ENCODE data around the gene OR6X1.

DNA sequence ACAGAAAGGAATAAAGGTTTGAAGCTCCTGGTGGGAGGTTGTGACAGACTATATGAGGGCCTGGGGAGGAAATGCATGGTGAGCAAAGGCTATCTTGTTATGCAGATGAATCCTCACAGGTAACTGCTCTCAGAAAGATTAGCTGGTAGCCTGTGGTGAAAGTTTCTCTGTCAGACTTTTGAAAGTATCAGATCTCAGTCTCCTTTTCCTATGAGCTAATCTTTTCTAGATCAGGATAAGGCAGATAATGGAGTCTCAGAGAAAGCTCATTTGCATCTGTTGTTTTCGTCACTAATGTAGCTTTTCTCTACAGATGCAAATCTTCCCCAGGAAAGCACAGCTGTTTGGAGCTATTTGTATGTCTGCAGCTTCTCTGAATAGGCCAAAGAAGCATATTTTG lies 21.0 kb upstream of the OR6X1 start:
- TF ChIP-seq CTCF (IDR thresholded peaks at IDR 0.05) (no peak), POLR2AphosphoS5 (IDR thresholded peaks at IDR 0.05) (no peak), EP300 (IDR thresholded peaks at IDR 0.05) (no peak)

Data from sigmoid colon (tissue), 4 donors.